NCI-H1694 treated with DMSO at 0.1 percent for 48 hours (cell line): ENCODE data around the gene SSU72.
"Not testable (repeated sequence)": the region's sequence is repeated elsewhere in the genome, so short reads cannot be mapped to it uniquely, and the experiment has no call there.

ENCODE experiments used
- DNase-seq: peaks from one replicate; lab custom pipeline; 2025; lab: John Stamatoyannopoulos, UW

Gene SSU72

DNA sequence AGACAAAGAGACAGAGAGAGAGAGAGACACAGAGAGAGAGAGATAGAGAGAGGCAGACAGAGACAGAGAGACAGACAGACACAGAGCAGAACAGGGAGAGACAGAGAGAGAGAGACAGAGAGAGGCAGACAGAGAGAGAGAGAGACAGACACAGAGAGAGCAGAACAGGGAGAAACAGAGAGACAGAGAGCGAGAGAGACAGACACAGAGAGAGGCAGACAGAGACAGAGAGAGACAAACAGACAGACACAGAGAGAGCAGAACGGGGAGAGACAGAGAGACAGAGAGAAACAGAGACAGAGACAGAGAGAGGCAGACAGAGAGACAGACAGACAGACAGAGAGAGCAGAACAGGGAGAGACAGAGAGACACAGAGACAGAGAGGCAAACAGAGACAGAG lies 20.7 kb upstream of the SSU72 start:
- DNase-seq, result not testable (repeated sequence)

DNA sequence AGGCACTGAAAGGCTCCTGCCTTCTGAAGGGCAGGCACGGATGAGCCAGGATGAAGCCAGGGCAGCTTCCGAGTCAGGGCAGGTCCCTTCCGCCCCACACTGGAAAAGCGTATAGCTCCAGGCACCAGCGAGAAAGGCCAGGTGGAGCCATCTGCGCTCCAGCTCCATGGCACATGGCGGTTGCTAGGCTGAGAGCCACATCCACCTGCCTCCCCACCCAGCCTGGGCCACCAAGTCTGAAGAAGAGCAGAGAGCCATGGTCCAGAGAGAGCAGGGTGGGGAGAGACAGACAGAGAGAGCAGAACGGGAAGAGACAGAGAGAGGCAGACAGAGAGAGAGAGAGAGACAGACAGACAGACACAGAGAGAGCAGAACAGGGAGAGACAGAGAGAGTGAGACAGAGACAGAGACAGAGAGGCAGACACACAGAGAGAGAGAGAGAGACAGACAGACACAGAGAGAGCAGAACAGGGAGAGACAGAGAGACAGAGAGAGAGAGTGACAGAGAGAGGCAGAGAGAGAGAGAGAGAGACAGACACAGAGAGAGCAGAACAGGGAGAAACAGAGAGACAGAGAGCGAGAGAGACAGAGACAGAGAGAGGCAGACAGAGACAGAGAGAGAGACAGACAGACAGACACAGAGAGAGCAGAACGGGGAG lies 20.1 kb upstream of the SSU72 start:
- no peak for DNase-seq

- DNase-seq, result no peak
Measured at GRCh38 chr1:1593834-1594601, 19.4 kb upstream of the SSU72 start.

DNA sequence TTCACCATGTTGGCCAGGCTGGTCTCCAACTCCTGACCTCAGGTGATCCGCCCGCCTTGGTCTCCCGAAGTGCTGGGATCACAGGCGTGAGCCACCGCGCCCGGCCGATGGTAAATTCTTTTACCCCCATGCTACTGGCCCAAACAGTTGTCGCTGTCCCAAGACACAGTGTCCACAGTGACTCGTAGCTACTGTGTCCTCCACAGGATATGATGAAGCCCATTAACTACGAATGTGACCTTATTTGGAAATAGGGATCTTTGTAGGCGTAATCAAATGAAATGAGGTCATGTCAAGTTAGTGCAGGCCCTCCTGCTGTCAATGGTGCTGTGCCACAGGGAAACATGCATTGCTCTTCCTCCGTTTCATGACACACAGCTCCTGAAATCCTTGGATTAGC lies 16.8 kb upstream of the SSU72 start:
- no peak for DNase-seq

- DNase-seq, result no peak
Measured at GRCh38 chr1:1583347-1584010, 8.8 kb upstream of the SSU72 start.

DNA sequence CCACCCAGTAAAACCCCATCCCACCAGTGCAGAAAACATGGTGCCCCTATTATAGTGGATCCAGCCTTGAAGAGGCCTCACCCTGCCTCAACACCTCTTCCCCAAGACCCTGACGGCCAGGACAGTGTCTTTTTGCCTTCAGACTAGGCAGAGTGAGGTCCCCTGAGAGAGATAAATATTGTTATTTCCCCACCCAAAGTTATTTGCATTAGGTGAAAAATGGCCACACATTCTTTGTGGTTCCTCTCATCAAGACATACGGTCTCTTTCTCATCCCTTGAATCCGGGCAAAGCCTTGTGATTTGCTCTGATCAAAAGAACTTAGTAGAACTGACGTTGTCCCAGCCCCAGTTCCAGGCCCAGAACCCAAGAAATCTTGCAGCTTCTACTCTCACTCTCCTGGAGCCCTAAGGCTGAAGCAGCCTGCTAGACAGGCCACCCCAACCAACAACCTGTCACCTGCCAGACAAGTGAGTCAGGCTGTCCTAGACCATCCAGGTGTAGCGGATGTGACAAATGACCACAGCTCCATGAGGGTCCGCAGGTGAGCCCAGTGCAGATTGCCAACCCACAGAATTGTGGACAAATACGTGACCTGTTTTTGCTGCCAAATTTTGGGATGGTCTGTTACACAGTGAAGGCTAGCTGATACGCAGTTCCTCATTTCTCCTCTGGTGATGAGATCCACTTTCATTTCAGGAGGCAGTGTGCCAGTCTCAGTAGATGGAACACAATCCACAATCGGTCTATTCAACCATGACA lies 8.1 kb upstream of the SSU72 start:
- no peak for DNase-seq

DNA sequence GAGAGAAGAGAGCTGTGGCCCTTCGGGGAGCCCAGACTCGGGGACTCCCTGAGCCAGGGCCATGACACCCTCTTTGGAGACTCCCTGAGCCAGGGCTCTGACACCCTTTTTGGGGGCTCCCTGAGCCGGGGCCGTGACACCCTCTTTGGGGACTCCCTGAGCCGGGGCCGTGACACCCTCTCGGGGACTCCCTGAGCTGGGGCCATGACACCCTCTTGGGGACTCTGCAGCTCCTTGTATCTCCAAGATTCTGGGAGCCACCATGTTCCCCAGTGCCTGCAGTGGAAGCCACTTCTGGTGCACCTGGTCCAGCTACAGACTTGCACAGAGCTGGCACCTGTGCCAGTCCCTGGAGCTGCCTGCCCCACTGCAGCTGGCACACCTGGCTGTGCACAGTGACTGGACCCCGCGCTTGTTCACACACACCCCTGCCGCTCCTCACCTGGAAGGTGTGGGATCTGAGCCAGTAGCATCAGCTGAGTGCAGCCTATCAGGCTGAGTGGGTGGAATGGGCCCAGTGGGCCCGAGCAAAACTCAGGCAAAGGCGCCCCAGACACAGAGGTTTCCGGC lies 3.8 kb upstream of the SSU72 start:
- DNase-seq, result no peak

DNA sequence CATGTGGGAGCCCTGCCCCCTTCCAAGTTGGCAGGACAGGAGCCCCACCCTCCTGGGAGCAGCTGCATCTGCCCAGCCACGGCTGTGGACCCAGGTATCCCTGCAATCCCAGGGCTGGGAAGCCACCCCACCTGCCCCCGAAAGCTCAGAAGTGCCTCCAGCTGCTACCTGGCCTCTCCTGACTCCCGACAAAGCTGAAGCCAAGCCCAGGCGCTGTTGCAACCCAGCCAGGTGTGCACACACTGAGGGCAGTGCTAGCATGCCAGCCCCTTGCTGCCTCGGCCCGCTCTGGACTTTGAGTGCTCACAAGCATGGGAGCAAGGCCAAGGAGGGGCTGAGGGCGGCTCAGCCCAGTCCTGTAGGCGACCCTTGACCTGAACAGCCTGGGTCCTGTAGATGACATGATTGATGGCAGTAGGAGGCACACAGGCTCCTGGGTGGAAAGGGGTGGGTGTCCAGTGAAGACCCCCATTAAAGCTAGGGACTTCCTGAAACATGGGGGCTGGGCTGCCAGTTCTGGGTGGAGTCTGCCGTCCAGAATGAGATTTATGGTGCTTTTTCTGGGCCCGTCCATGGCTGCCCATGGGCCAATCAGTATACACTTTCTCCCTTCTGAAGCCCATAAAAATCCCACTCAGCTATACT lies 2.8 kb upstream of the SSU72 start:
- DNase-seq, result no peak

GRCh38 chr1:1573843-1574720 lies 581 bp downstream of the SSU72 start:
- peak; percentile 54 for DNase-seq

- no peak for DNase-seq
Measured at GRCh38 chr1:1569341-1569740, 5.3 kb downstream of the SSU72 start.

- DNase-seq, result no peak
Measured at GRCh38 chr1:1567891-1568291, 6.8 kb downstream of the SSU72 start.

DNA sequence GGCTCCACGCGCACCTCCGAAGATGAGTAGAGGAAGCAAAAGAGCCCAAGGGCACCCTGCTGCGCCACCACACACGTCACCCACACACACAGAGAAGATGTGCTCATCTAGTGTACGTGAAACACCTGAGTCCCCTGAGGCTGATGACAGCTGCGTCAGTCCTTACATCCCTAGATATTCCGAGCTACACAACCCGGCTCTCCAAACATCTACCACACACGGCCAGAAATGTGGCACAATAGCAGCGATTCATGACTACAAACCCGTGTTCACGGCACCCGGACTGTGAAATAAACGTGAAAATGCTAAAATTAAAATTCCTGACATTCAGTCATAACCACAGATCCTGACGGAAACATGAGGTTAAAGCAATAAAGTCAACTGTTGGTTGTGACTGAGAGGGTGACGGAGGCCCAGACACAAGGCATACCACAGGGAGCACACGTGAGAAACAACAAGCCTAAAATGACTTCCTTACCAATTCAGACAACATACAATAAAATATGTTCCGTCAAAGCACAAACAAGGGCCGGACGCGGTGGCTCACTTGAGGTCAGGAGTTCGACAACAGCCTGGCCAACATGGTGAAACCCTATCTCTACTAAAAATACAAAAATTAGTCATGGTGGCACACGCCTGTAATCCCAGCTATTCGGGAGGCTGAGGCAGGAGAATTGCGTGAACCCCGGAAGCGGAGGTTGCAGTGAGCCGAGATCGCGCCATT lies 7.3 kb downstream of the SSU72 start:
- no peak for DNase-seq

DNA sequence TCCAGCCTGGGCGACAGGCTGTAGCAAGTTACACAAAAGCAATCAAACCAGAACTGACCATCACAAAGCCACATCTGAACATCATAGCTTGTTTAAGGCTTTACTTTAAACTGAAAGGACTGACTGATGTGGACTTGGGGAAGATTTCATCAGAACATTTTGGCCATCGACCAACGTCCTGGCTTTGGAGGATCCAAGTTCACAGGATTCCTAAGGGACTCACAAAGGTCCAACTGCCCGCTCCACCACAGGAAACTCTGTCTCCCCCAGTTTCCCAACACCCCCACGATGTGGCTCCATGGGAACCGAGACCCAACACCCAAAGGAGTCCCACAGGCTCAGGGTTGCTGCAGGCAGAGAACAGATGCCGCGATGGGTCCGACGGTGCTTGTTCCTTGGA lies 9.3 kb downstream of the SSU72 start:
- no peak for DNase-seq

- no peak for DNase-seq
Measured at GRCh38 chr1:1564268-1564667, 10.4 kb downstream of the SSU72 start.

DNA sequence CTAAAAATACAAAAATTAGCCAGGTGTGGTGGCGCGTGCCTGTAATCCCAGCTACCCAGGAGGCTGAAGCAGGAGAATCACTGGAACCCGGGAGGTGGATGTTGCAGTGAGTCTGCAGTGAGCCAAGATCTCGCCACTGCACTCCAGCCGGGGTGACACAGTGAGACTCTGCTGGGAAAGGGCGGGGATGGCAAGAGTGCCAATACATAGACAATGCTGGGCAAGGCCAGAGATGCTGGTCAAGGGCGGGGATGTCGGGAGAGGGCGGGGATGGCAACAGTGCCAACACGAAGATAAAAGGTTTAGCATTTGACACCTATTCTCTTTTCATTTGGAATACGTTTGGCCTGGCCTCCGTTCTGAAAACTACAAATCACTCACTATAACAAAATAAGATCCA lies 11.0 kb downstream of the SSU72 start:
- DNase-seq, result no peak

DNA sequence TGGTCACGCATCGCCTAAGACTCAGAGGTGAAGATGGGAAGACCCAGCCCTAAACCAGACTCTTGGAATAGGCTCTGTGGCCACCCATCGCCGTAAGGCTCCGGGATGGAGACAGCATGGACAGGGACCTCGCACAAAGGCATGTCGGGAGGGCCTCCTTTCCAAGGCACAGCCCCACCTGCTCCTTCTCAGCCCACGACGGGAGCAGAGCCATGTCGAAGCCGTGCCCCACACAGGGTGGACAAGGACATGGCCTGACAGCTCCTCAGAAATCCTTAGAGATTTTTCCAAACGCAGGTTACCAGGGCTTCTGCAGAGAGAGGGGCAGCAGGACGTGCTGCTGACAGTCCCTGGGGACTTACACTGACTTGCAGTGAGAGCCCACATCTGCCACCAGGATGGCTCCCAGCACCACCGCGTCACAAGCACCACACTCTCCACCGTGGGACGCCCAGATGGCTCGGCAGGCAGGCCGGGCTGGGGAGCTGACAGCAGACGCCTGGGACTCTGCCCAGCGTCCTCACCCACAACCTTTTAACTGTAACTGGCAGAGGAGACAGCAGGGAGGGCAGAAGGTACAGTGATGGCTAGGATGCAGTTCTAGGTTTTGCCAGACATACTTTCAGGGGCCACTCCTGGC lies 12.0 kb downstream of the SSU72 start:
- DNase-seq, result peak; percentile 94

DNA sequence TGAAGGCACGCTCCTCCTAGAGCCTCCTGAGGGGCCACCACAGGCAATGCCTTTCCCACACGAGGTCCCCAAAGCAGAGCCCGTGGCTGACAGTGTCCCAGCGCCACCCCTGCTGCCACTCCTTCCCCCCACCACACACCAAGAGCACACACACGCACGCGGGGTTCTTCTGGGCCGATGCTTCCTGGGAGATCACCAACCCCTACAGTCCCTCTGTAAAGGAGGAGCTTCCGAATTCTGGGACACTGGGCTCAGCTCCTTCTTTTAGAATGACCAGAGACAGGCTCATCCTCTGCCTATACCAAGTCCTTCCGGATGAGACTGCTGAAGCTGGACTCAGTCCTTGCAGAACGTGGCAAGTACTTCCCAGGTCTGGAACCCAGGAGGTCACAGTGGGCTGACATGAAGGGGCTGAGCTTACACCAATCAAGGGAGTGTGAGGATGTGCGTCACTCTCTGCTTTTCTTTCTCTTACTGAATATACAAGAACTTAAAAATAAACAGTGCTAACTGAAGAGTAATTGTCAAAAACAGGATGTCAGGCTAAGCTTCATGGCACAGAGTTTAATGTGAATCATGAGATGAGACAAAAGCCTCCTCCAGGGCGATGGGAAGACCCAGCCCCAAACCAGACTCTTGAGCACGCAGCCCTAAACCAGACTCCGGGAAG lies 12.7 kb downstream of the SSU72 start:
- no peak for DNase-seq

GRCh38 chr1:1560178-1560577 lies 14.5 kb downstream of the SSU72 start:
- no peak for DNase-seq

GRCh38 chr1:1559066-1559465 lies 15.6 kb downstream of the SSU72 start:
- no peak for DNase-seq
